Endothelial cell of umbilical vein (primary cell): Measurements from ENCODE around the gene LNPEP.

Experiments
- EZH2 ChIP-seq: IDR thresholded peaks from 2 replicates; pipeline ENCODE4 v1.6.1; 2012; ENCODE audit warnings: borderline replicate concordance, low read depth, mild to moderate bottlenecking, moderate library complexity, low read length, inconsistent platforms; ENCODE audit not compliant: severe bottlenecking
- FOS ChIP-seq: IDR thresholded peaks from 2 replicates; pipeline ENCODE4 v1.6.1; 2011; ENCODE audit warnings: mild to moderate bottlenecking, low read length, moderate library complexity, borderline replicate concordance; ENCODE audit not compliant: insufficient read depth
- POLR2A ChIP-seq: IDR thresholded peaks from 2 replicates; pipeline ENCODE4 v1.6.1; 2012; ENCODE audit warnings: low read depth, mild to moderate bottlenecking, control low read depth, low read length
- TF ChIP-seq, protein P1 (sequence below), 2 donors: IDR thresholded peaks; 1 replicate in 1 of 2; 2 replicates in 1 of 2; pipeline ENCODE4 v1.5.1; 2011; ENCODE audit warnings: low read length in 2 of 2, mild to moderate bottlenecking in 2 of 2, moderate library complexity in 2 of 2, control low read depth in 1 of 2, inconsistent platforms in 1 of 2, low read depth in 1 of 2; ENCODE audit not compliant: insufficient read depth in 1 of 2; ENCODE audit errors: extremely low read depth in 1 of 2
- TF ChIP-seq, protein P2 (sequence below): IDR thresholded peaks from 2 replicates; pipeline ENCODE4 v1.6.1; 2011; ENCODE audit not compliant: insufficient read depth, insufficient read length

DNA sequence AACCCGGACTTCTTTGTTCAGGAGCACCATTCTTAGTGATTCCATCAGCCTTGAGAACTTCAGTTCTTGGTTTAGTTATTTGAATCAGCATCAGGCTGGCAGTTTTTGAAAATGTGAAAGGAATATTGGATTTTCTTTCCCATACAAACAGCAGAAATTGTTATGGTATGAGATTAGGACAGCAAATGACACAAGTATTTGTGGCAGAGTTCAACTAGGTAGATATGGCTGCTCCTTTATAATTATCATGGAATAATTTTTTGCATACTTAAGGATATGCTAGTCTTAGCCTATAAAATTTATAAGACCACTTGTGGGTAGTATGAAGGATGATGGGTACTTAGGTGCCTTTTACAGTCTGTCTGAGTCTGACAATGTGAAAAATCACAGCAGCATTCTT lies 34.0 kb upstream of the LNPEP start:
- TF ChIP-seq, protein P1, sequence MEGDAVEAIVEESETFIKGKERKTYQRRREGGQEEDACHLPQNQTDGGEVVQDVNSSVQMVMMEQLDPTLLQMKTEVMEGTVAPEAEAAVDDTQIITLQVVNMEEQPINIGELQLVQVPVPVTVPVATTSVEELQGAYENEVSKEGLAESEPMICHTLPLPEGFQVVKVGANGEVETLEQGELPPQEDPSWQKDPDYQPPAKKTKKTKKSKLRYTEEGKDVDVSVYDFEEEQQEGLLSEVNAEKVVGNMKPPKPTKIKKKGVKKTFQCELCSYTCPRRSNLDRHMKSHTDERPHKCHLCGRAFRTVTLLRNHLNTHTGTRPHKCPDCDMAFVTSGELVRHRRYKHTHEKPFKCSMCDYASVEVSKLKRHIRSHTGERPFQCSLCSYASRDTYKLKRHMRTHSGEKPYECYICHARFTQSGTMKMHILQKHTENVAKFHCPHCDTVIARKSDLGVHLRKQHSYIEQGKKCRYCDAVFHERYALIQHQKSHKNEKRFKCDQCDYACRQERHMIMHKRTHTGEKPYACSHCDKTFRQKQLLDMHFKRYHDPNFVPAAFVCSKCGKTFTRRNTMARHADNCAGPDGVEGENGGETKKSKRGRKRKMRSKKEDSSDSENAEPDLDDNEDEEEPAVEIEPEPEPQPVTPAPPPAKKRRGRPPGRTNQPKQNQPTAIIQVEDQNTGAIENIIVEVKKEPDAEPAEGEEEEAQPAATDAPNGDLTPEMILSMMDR (IDR thresholded peaks at IDR 0.05; ENCODE audit: extremely low read depth in 1 of 2, insufficient read depth in 1 of 2, low read depth in 1 of 2, low read length in 2 of 2): no peak
- TF ChIP-seq EZH2: no peak
- TF ChIP-seq, protein P2, sequence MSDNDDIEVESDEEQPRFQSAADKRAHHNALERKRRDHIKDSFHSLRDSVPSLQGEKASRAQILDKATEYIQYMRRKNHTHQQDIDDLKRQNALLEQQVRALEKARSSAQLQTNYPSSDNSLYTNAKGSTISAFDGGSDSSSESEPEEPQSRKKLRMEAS: no peak
- no peak for TF ChIP-seq FOS
- no peak for TF ChIP-seq POLR2A
